ENCODE measurements around the gene TSNAXIP1. TPM values are rescaled to one million over a fixed set of nuclear protein-coding genes. Genes with fewer than 3 reads are reported as not detected.

Gene TSNAXIP1
- total and polyA plus RNA-seq, 2 experiments from 2014 or later = 0.65 to 1.2 TPM

DNA sequence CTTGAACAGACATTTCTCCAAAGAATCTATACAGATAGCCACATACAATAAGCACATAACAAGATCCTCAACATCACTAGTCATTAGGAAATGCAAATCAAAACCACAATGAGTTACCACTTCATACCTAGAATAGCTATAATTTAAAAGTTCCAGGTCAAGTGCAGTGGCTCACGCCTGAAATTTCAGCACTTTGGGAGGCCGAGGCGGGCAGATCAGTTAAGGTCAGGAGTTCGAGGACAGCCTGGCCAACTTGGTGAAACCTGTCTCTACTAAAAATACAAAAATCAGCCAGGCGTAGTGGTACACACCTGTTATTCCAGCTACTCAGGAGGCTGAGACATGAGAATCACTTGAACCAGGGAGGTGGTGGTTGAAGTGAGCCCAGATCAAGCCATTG is 20.2 kb upstream of the TSNAXIP1 start:
- Histone ChIP-seq H3K9ac (no peak overlapping the region), H3K4me1 (ENCODE audit: insufficient read depth) (no peaks in the 10 kb centered on the region), H3K79me2 (ENCODE audit: insufficient read depth) (peaks cover 49% of the 10 kb centered on the region), H3K4me2 (ENCODE audit: unreplicated experiment) (no peak overlapping the region), H2AFZ (no peak overlapping the region), H3K4me3 (no peak overlapping the region), H3K9me2 (ENCODE audit: insufficient read depth) (no peaks in the 10 kb centered on the region), H4K20me1 (ENCODE audit: insufficient read depth) (0 out of 2 replicates have a peak, but pooled peaks cover 4% of the 10 kb centered on the region), H3F3A (ENCODE audit: insufficient read depth) (no peaks in the 10 kb centered on the region), H3K27me3 (replicated peaks; ENCODE audit: insufficient read depth) (no peaks in the 10 kb centered on the region), H3K9me3 (ENCODE audit: low read depth) (no peaks in the 10 kb centered on the region), H3K36me3 (ENCODE audit: low read depth) (no peaks in the 10 kb centered on the region), H3K27ac (no peak overlapping the region)
- in situ Hi-C loops (cut with MboI) = no loop called here
- 96% methylated on average over 5 of the region's 5 CpGs for WGBS, 2 experiments (ENCODE audit: low coverage in 1 of 2, low lambda C conversion rate in 2 of 2, missing lambda C conversion rate in 2 of 2)
- DNase-seq = no peak
- TF ChIP-seq EZH2 (IDR thresholded peaks at IDR 0.05; ENCODE audit: insufficient read depth, poor library complexity, severe bottlenecking) (no peak), EZH2phosphoT487 (IDR thresholded peaks at IDR 0.05; ENCODE audit: insufficient read depth, low read depth) (no peak)

DNA sequence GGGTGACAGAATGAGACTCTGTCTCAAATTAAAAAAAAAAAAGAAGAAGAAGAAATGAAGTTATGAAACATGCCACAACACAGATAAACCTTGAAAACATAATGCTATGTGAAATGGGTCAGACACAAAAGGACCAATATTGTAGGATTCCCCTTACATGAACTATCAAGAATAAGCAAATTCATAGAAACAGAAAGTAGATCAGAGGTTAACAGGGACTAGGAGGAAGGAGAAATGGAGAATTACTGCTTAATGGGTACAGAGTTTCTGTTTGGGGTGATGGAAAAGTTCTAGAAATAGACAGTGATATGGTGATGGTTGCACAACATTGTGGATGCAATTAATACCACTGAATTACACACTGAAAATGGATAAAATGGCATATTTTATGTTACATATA is 16.6 kb upstream of the TSNAXIP1 start:
- H4K20me1 ChIP-seq (ENCODE audit: insufficient read depth) = 0 out of 2 replicates have a peak, but pooled peaks cover 4% of the 10 kb centered on the region
- H3K4me1 ChIP-seq (ENCODE audit: insufficient read depth) = no peaks in the 10 kb centered on the region
- H3F3A ChIP-seq (ENCODE audit: insufficient read depth) = no peaks in the 10 kb centered on the region
- peaks cover 35% of the 10 kb centered on the region for H3K79me2 ChIP-seq (ENCODE audit: insufficient read depth)
- TF ChIP-seq EZH2 (IDR thresholded peaks at IDR 0.05; ENCODE audit: insufficient read depth, poor library complexity, severe bottlenecking) (no peak), EZH2phosphoT487 (IDR thresholded peaks at IDR 0.05; ENCODE audit: insufficient read depth, low read depth) (no peak)
- no peaks in the 10 kb centered on the region for H3K9me3 ChIP-seq (ENCODE audit: low read depth)
- no peaks in the 10 kb centered on the region for H3K27me3 ChIP-seq (replicated peaks; ENCODE audit: insufficient read depth)
- no peak overlapping the region for H3K4me3 ChIP-seq
- H3K36me3 ChIP-seq (ENCODE audit: low read depth) = no peaks in the 10 kb centered on the region
- no peak for DNase-seq
- H3K27ac ChIP-seq = no peak overlapping the region
- no peaks in the 10 kb centered on the region for H3K9me2 ChIP-seq (ENCODE audit: insufficient read depth)
- H3K9ac ChIP-seq = no peak overlapping the region
- H3K4me2 ChIP-seq (ENCODE audit: unreplicated experiment) = no peak overlapping the region
- in situ Hi-C loops (cut with MboI) = no loop called here
- H2AFZ ChIP-seq = no peak overlapping the region

DNA sequence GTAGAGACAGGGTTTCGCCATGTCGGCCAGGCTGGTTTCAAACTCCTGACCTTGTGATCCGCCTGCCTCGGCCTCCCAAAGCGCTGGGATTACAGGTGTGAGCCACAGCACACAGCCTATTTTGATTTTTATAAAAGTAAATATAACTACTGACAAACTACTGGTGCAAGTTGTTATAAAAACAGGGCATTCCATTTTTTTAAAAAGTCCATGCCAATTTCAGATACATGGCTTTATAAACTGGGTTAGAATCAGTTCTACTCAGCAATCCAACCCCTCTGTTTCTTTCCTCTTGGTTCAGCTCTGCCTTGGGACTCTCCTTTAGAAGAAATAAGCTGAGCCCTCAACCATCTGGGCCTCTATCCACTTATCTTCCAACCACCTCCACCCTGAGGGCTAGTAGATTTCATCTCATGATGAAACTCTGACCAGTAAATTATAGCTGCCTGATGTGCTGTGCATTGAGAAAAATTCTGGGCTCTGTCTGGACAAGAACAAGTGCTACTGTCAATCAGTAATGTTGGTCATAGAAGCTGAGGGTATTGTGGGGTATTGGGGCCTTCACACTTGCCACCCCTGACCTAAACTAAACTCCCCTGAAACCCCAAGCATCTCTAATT is 10.5 kb upstream of the TSNAXIP1 start:
- Histone ChIP-seq H3K9me2 (ENCODE audit: insufficient read depth) (no peaks in the 10 kb centered on the region), H2AFZ (no peak overlapping the region), H3F3A (ENCODE audit: insufficient read depth) (no peaks in the 10 kb centered on the region), H3K79me2 (ENCODE audit: insufficient read depth) (peaks cover 54% of the 10 kb centered on the region), H3K27ac (no peak overlapping the region), H3K9ac (no peak overlapping the region), H3K4me1 (ENCODE audit: insufficient read depth) (peaks cover 7% of the 10 kb centered on the region; the same call in 1 of the 2 replicates), H4K20me1 (ENCODE audit: insufficient read depth) (no peaks in the 10 kb centered on the region; the same call in 1 of the 2 replicates), H3K27me3 (replicated peaks; ENCODE audit: insufficient read depth) (no peaks in the 10 kb centered on the region), H3K4me3 (no peak overlapping the region), H3K4me2 (ENCODE audit: unreplicated experiment) (no peak overlapping the region), H3K9me3 (ENCODE audit: low read depth) (no peaks in the 10 kb centered on the region), H3K36me3 (ENCODE audit: low read depth) (no peaks in the 10 kb centered on the region)
- 95 to 100% methylated on average over 5 of the region's 5 CpGs for WGBS, 2 experiments (ENCODE audit: low coverage in 1 of 2, low lambda C conversion rate in 2 of 2, missing lambda C conversion rate in 2 of 2)
- no peak for TF ChIP-seq EZH2 (IDR thresholded peaks at IDR 0.05; ENCODE audit: insufficient read depth, poor library complexity, severe bottlenecking)
- TF ChIP-seq EZH2phosphoT487 (IDR thresholded peaks at IDR 0.05; ENCODE audit: insufficient read depth, low read depth) = no peak
- in situ Hi-C loops (cut with MboI) = no loop called here
- no peak for DNase-seq

DNA sequence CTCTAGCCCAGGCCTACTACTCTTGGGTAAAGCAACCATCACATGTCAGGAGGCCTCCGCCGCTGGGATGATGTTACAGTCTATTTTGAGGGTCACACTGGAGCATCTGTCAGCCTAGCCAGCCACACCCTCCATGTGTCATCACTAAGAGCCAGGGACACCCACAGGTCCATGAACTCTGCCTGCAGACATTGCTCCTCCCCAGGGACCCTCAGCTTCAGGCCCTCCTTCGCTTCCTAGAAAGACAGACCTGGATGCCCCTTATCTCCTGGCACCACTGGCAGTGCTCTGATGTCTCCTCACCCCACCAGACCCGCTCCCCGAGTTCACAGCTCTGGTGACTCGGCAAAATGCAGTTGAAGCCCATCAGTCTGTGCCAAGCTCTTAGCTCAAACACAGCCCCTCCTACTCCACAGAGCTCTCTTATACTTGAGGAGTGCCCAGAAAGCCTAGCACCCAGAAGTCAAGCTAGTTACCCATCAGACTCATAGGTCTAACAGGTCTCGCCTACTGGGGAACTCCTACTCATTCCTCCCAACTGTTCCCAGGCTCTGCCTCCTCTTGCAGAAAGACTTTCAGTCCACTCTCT is 6.3 kb upstream of the TSNAXIP1 start:
- Histone ChIP-seq H3K4me3 (no peak overlapping the region), H3K27ac (no peak overlapping the region), H3K4me1 (ENCODE audit: insufficient read depth) (peaks cover 12% of the 10 kb centered on the region), H4K20me1 (ENCODE audit: insufficient read depth) (no peaks in the 10 kb centered on the region; the same call in 1 of the 2 replicates), H3K9me2 (ENCODE audit: insufficient read depth) (no peaks in the 10 kb centered on the region), H3K9me3 (ENCODE audit: low read depth) (no peaks in the 10 kb centered on the region), H2AFZ (no peak overlapping the region), H3K79me2 (ENCODE audit: insufficient read depth) (peaks cover 84% of the 10 kb centered on the region), H3K4me2 (ENCODE audit: unreplicated experiment) (no peak overlapping the region), H3K9ac (no peak overlapping the region), H3F3A (ENCODE audit: insufficient read depth) (no peaks in the 10 kb centered on the region), H3K36me3 (ENCODE audit: low read depth) (no peaks in the 10 kb centered on the region), H3K27me3 (replicated peaks; ENCODE audit: insufficient read depth) (no peaks in the 10 kb centered on the region)
- peak; percentile 57 for DNase-seq
- in situ Hi-C loops (cut with MboI) = loop anchor here (10.0 kb wide), 1 partner anchor 126 kb away; no protein-coding TSS in a partner anchor
- 62 to 72% methylated on average over 7 of the region's 7 CpGs for WGBS, 2 experiments (ENCODE audit: low coverage in 1 of 2, low lambda C conversion rate in 2 of 2, missing lambda C conversion rate in 2 of 2)
- TF ChIP-seq EZH2phosphoT487 (IDR thresholded peaks at IDR 0.05; ENCODE audit: insufficient read depth, low read depth) (no peak), EZH2 (IDR thresholded peaks at IDR 0.05; ENCODE audit: insufficient read depth, poor library complexity, severe bottlenecking) (no peak)

Data from GM23248 (cell line).